H9 (cell line): ENCODE data around the gene LSM4. TPM values are rescaled to one million over a fixed set of nuclear protein-coding genes. Genes with fewer than 3 reads are reported as not detected.

ENCODE experiments used
- DNase-seq: peaks from one replicate; pipeline ENCODE4 v3.0.0-alpha.2; 2017
- H2AFZ ChIP-seq: one replicate; pipeline ENCODE4 v1.6.1; 2013; ENCODE audit warnings: mild to moderate bottlenecking, low read length, control low read depth, moderate library complexity
- H2AK5ac ChIP-seq: 2 replicates; pipeline ENCODE4 v1.6.1; 2013; ENCODE audit warnings: low read length, control low read depth, mixed read lengths; ENCODE audit not compliant: insufficient read length
- H2BK120ac ChIP-seq: one replicate; pipeline ENCODE4 v1.6.1; 2013; ENCODE audit warnings: low read depth, mild to moderate bottlenecking, low read length, control low read depth, inconsistent platforms; ENCODE audit not compliant: poor library complexity, severe bottlenecking
- H2BK12ac ChIP-seq: 2 replicates; pipeline ENCODE4 v1.6.1; 2013; ENCODE audit warnings: low read length, control low read depth, mixed read lengths, low read depth; ENCODE audit not compliant: insufficient read length
- H2BK15ac ChIP-seq: 2 replicates; pipeline ENCODE4 v1.6.1; 2013; ENCODE audit warnings: low read depth, low read length, control low read depth
- H2BK20ac ChIP-seq: one replicate; pipeline ENCODE4 v1.6.1; 2013; ENCODE audit warnings: low read depth, mild to moderate bottlenecking, low read length, control low read depth, inconsistent platforms; ENCODE audit not compliant: poor library complexity, severe bottlenecking
- H2BK5ac ChIP-seq: 2 replicates; pipeline ENCODE4 v1.6.1; 2013; ENCODE audit warnings: low read length, control low read depth, mixed read lengths; ENCODE audit not compliant: insufficient read length
- H3K14ac ChIP-seq: 2 replicates; pipeline ENCODE4 v1.6.1; 2013; ENCODE audit warnings: low read length, control low read depth; ENCODE audit not compliant: insufficient read depth
- H3K18ac ChIP-seq: 2 replicates; pipeline ENCODE4 v1.6.1; 2013; ENCODE audit warnings: low read depth, mild to moderate bottlenecking, mixed read lengths, low read length, control low read depth; ENCODE audit not compliant: insufficient read length
- H3K23ac ChIP-seq: 2 replicates; pipeline ENCODE4 v1.6.1; 2013; ENCODE audit warnings: low read length, control low read depth, mixed read lengths, low read depth; ENCODE audit not compliant: insufficient read length
- H3K23me2 ChIP-seq: 2 replicates; pipeline ENCODE4 v1.6.1; 2013; ENCODE audit warnings: low read depth, mild to moderate bottlenecking, mixed read lengths, low read length, control low read depth; ENCODE audit not compliant: insufficient read length, poor library complexity, severe bottlenecking
- H3K27ac ChIP-seq: 2 replicates; pipeline ENCODE4 v1.5.1; 2013; ENCODE audit warnings: low read length, control low read depth, mixed read lengths, low read depth; ENCODE audit not compliant: insufficient read length
- H3K27me3 ChIP-seq: 2 replicates; pipeline ENCODE4 v1.6.1; 2013; ENCODE audit warnings: low read length, control low read depth, inconsistent platforms; ENCODE audit not compliant: insufficient read depth
- H3K4ac ChIP-seq: 2 replicates; pipeline ENCODE4 v1.6.1; 2013; ENCODE audit warnings: low read depth, mild to moderate bottlenecking, control low read depth, inconsistent platforms, low read length, moderate library complexity
- H3K4me1 ChIP-seq: 2 replicates; pipeline ENCODE4 v1.6.1; 2013; ENCODE audit warnings: low read length, control low read depth, inconsistent platforms; ENCODE audit not compliant: insufficient read depth
- H3K4me2 ChIP-seq: 2 replicates; pipeline ENCODE4 v1.6.1; 2013; ENCODE audit warnings: low read length, control low read depth, mixed read lengths; ENCODE audit not compliant: insufficient read length, insufficient read depth
- H3K56ac ChIP-seq: 2 replicates; pipeline ENCODE4 v1.6.1; 2013; ENCODE audit warnings: low read depth, mild to moderate bottlenecking, mixed read lengths, low read length, control low read depth; ENCODE audit not compliant: insufficient read length
- H3K79me1 ChIP-seq: 2 replicates; pipeline ENCODE4 v1.6.1; 2013; ENCODE audit warnings: low read depth, mild to moderate bottlenecking, moderate library complexity, low read length, control low read depth, inconsistent platforms; ENCODE audit not compliant: insufficient read depth, poor library complexity, severe bottlenecking
- H3K79me2 ChIP-seq: 2 replicates; pipeline ENCODE4 v1.6.1; 2013; ENCODE audit warnings: low read length, control low read depth, inconsistent platforms; ENCODE audit not compliant: insufficient read depth
- H3K9ac ChIP-seq: 2 replicates; pipeline ENCODE4 v1.6.1; 2013; ENCODE audit warnings: low read length, control low read depth, mixed read lengths; ENCODE audit not compliant: insufficient read length; ENCODE audit errors: extremely low read depth
- H3K9me3 ChIP-seq: one replicate; pipeline ENCODE4 v1.6.1; 2013; ENCODE audit warnings: low read depth, low read length, inconsistent platforms; ENCODE audit not compliant: control insufficient read depth
- H3T11ph ChIP-seq: one replicate; pipeline ENCODE4 v1.6.1; 2013; ENCODE audit warnings: mild to moderate bottlenecking, low read length, control low read depth, inconsistent platforms
- H4K20me1 ChIP-seq: one replicate; pipeline ENCODE4 v1.6.1; 2013; ENCODE audit not compliant: control insufficient read depth, insufficient read length, insufficient read depth
- H4K5ac ChIP-seq: 2 replicates; pipeline ENCODE4 v1.6.1; 2013; ENCODE audit warnings: low read depth, mild to moderate bottlenecking, mixed read lengths, low read length, control low read depth; ENCODE audit not compliant: insufficient read length
- H4K8ac ChIP-seq: replicated peaks from 2 replicates; pipeline ENCODE4 v1.6.1; 2013; ENCODE audit warnings: low read length, control low read depth, mixed read lengths, low read depth; ENCODE audit not compliant: insufficient read length
- H4K91ac ChIP-seq: 2 replicates; pipeline ENCODE4 v1.6.1; 2013; ENCODE audit warnings: low read depth, mild to moderate bottlenecking, moderate library complexity, mixed read lengths, low read length, control low read depth; ENCODE audit not compliant: insufficient read length
- H3K27ac Mint-ChIP-seq, 3 experiments: 2 replicates in 2 of 3; 3 replicates in 1 of 3; pipeline ENCODE4 v1.8.0; 2020 to 2021; ENCODE audit warnings: mixed read lengths in 3 of 3, mild to moderate bottlenecking in 1 of 3, moderate library complexity in 1 of 3
- H3K27me3 Mint-ChIP-seq: 2 replicates; pipeline ENCODE4 v1.8.0; 2021; ENCODE audit warnings: low read depth, mild to moderate bottlenecking, moderate library complexity, mixed read lengths
- H3K36me3 Mint-ChIP-seq, 3 experiments: 2 replicates in 2 of 3; 3 replicates in 1 of 3; pipeline ENCODE4 v1.8.0; 2020 to 2021; ENCODE audit warnings: low read depth in 3 of 3, mixed read lengths in 3 of 3; ENCODE audit not compliant: insufficient read depth in 1 of 3
- H3K4me1 Mint-ChIP-seq, 2 experiments: 2 replicates each; pipeline ENCODE4 v1.8.0; 2020; ENCODE audit warnings: mixed read lengths in 2 of 2
- H3K4me3 Mint-ChIP-seq, 2 experiments: 2 replicates in 1 of 2; 3 replicates in 1 of 2; pipeline ENCODE4 v1.8.0; 2020 to 2021; ENCODE audit warnings: mild to moderate bottlenecking in 2 of 2, mixed read lengths in 2 of 2, moderate library complexity in 1 of 2
- H3K9me3 Mint-ChIP-seq, 2 experiments: 2 replicates in 1 of 2; 3 replicates in 1 of 2; pipeline ENCODE4 v1.8.0; 2020; ENCODE audit warnings: mild to moderate bottlenecking in 2 of 2, mixed read lengths in 2 of 2, moderate library complexity in 1 of 2
- CTCF ChIP-seq: fragments of 200-600 bp; sonication (generic); conservative IDR thresholded peaks from 3 replicates; pipeline ENCODE4 v1.8.0; 2021; ENCODE audit warnings: antibody characterized with exemption, mild to moderate bottlenecking
- WGBS: extraction: QIAGEN DNeasy Blood & Tissue Kit; methylation state at CpG from one replicate; pipeline ENCODE4 v1.1.7; 2013; ENCODE audit warnings: missing lambda C conversion rate, low lambda C conversion rate, mixed read lengths; ENCODE audit not compliant: insufficient read length; ENCODE audit errors: extremely low coverage; 5-methylcytosine and 5-hydroxymethylcytosine counted together
- microRNA-seq: library from miRNA; unstranded; fragments of <30 nt; microRNA quantifications from one replicate; pipeline ENCODE4, GENCODE V29; 2020; ENCODE audit warnings: borderline microRNAs expressed
- total RNA-seq: library from RNA; stranded (reverse); gene quantifications from 2 replicates; pipeline ENCODE4 v1.2.1, GENCODE V29; 2021

LSM4 gene
- total RNA-seq, 1 experiment from 2014 or later: 342 TPM

GRCh38 chr19:18257503-18258470 is 65.1 kb downstream of the LSM4 start:
- no peak overlapping the region for H4K8ac ChIP-seq
- H3K36me3 Mint-ChIP-seq: no peaks in the 10 kb centered on the region
- peaks cover 30% of the 10 kb centered on the region for H3K27me3 Mint-ChIP-seq
- no peaks in the 10 kb centered on the region; a peak in 1 of 5 replicates for H3K9me3 Mint-ChIP-seq
- no peak overlapping the region for H2BK120ac ChIP-seq
- no peak overlapping the region for H3K4me2 ChIP-seq
- no CpG with 5 or more reads among the region's 55 CpGs for WGBS
- H3K23me2 ChIP-seq: peaks cover 4% of the 10 kb centered on the region
- no peak overlapping the region for H3K4me3 Mint-ChIP-seq
- H3K4ac ChIP-seq: no peak overlapping the region
- no peak overlapping the region for H3K23ac ChIP-seq
- no peak overlapping the region for H2BK20ac ChIP-seq
- no peak overlapping the region for H2BK15ac ChIP-seq
- H2BK5ac ChIP-seq: no peak overlapping the region
- no peak overlapping the region for H3T11ph ChIP-seq
- H3K9ac ChIP-seq: no peak overlapping the region
- H3K79me1 ChIP-seq: no peaks in the 10 kb centered on the region
- H3K27me3 ChIP-seq: no peaks in the 10 kb centered on the region
- H2AFZ ChIP-seq: no peak overlapping the region
- no peaks in the 10 kb centered on the region for H3K79me2 ChIP-seq
- no peaks in the 10 kb centered on the region for H3K4me1 ChIP-seq
- DNase-seq: no peak
- H4K20me1 ChIP-seq: peaks cover 3% of the 10 kb centered on the region
- no peak overlapping the region for H4K5ac ChIP-seq
- no peak for TF ChIP-seq CTCF
- no peak overlapping the region for H3K18ac ChIP-seq
- no peak overlapping the region for H2AK5ac ChIP-seq
- H3K27ac Mint-ChIP-seq: peak overlapping the region in 1 of 3 experiments; percentile 31; a peak in 1 of 7 replicates
- H3K9me3 ChIP-seq: no peaks in the 10 kb centered on the region
- H3K4me1 Mint-ChIP-seq: peaks cover 14 to 16% of the 10 kb centered on the region in 2 experiments
- no peak overlapping the region for H4K91ac ChIP-seq
- no peak overlapping the region for H3K56ac ChIP-seq
- H3K14ac ChIP-seq: no peak overlapping the region
- no peak overlapping the region for H2BK12ac ChIP-seq
- no peak overlapping the region for H3K27ac ChIP-seq

Small RNA genes within 50 kb of the gene (microRNA-seq; reads per million reads assigned to microRNA genes)
- gene MIR3188: 0.81 reads per million

Other genes with a start within 250 kb of the LSM4 start
- gene IL12RB1, start 236.1 kb downstream of the LSM4 start, total RNA-seq: not detected in 2 replicates
- 9.6 and 10.4 TPM in 2 replicates for gene MAST3, start 225.3 kb downstream of the LSM4 start, total RNA-seq
- gene PIK3R2, start 169.9 kb downstream of the LSM4 start, total RNA-seq: 42.8 and 45.1 TPM in 2 replicates
- gene IFI30, start 149.3 kb downstream of the LSM4 start, total RNA-seq: 23.6 and 28.0 TPM in 2 replicates
- gene MPV17L2, start 129.9 kb downstream of the LSM4 start, total RNA-seq: 22.4 and 26.4 TPM in 2 replicates
- 6.8 and 8.5 TPM in 2 replicates for gene RAB3A, start 119.0 kb downstream of the LSM4 start, total RNA-seq
- 1.4 and 1.8 TPM in 2 replicates for gene PDE4C, start 96.6 kb downstream of the LSM4 start, total RNA-seq
- gene IQCN, start 48.6 kb downstream of the LSM4 start, total RNA-seq: 0.39 and 0.48 TPM in 2 replicates
- 103 and 109 TPM in 2 replicates for gene JUND, start 41.5 kb downstream of the LSM4 start, total RNA-seq
- gene PGPEP1, start 17.5 kb upstream of the LSM4 start, total RNA-seq: 61.4 and 64.8 TPM in 2 replicates
- gene GDF15, start 63.1 kb upstream of the LSM4 start, total RNA-seq: 5.7 and 7.0 TPM in 2 replicates
- 0.18 TPM in 1 of 2 replicates, not detected in the other for gene LRRC25, start 74.5 kb upstream of the LSM4 start, total RNA-seq
- gene SSBP4, start 96.3 kb upstream of the LSM4 start, total RNA-seq: 46.1 and 50.0 TPM in 2 replicates
- 241 and 255 TPM in 2 replicates for gene ISYNA1, start 115.1 kb upstream of the LSM4 start, total RNA-seq
- gene ELL, start 199.0 kb upstream of the LSM4 start, total RNA-seq: 15.5 and 17.0 TPM in 2 replicates
- 308 and 310 TPM in 2 replicates for gene FKBP8, start 220.5 kb upstream of the LSM4 start, total RNA-seq
- gene KXD1, start 234.8 kb upstream of the LSM4 start, total RNA-seq: 138 and 143 TPM in 2 replicates
- gene UBA52, start 248.8 kb upstream of the LSM4 start, total RNA-seq: 1,265 and 1,276 TPM in 2 replicates